Measurements from ENCODE around the gene PGM1. TPM values are rescaled to one million over a fixed set of nuclear protein-coding genes. Genes with fewer than 3 reads are reported as not detected.

Gene PGM1
- total RNA-seq, 2 experiments from 2014 or later: 32.8 to 34.5 TPM

GRCh38 chr1:63603810-63604209, 10.6 kb downstream of the PGM1 start:
- DNase-seq: no peak
- Mint-ChIP-seq H3K27ac (no peak overlapping the region), H3K9me3 (no peaks in the 10 kb centered on the region), H3K4me3 (no peak overlapping the region), H3K27me3 (no peaks in the 10 kb centered on the region), H3K36me3 (ENCODE audit: low read depth) (peaks cover 7% of the 10 kb centered on the region), H3K4me1 (no peaks in the 10 kb centered on the region)
- ChIA-PET POLR2A (no interaction called here), CTCF (no interaction called here)

- Mint-ChIP-seq H3K36me3 (ENCODE audit: low read depth) (peaks cover 7% of the 10 kb centered on the region), H3K4me3 (no peak overlapping the region), H3K4me1 (peaks cover 8% of the 10 kb centered on the region), H3K27ac (no peak overlapping the region), H3K27me3 (no peaks in the 10 kb centered on the region), H3K9me3 (no peaks in the 10 kb centered on the region)
- ChIA-PET CTCF (interaction anchor here (1.3 kb wide), 1 partner anchor 32 kb away, joined by 3 read pairs; no protein-coding TSS in a partner anchor), POLR2A (no interaction called here)
- no peak for DNase-seq
Measured at GRCh38 chr1:63607322-63607721, 14.1 kb downstream of the PGM1 start.

GRCh38 chr1:63611231-63611630, 18.0 kb downstream of the PGM1 start:
- no peaks in the 10 kb centered on the region for H3K27me3 Mint-ChIP-seq
- H3K36me3 Mint-ChIP-seq (ENCODE audit: low read depth): no peaks in the 10 kb centered on the region
- no peak overlapping the region for H3K4me3 Mint-ChIP-seq
- ChIA-PET CTCF (interaction anchor here (0.6 to 2.1 kb wide), 2 partner anchors 81 to 617 kb away, joined by 3 to 6 read pairs; no protein-coding TSS in a partner anchor), POLR2A (interaction anchor here (0.9 kb wide), 1 partner anchor 18 kb away, joined by 3 read pairs; the partner anchor contains the start of gene PGM1)
- H3K9me3 Mint-ChIP-seq: no peaks in the 10 kb centered on the region
- no peak overlapping the region for H3K27ac Mint-ChIP-seq
- DNase-seq: no peak
- peaks cover 8% of the 10 kb centered on the region for H3K4me1 Mint-ChIP-seq

- no peak overlapping the region for H3K4me3 Mint-ChIP-seq
- no peaks in the 10 kb centered on the region for H3K27me3 Mint-ChIP-seq
- DNase-seq: no peak
- ChIA-PET CTCF (interaction anchor here (0.7 to 2.1 kb wide), 2 partner anchors 13 to 80 kb away, joined by 4 to 6 read pairs; no protein-coding TSS in a partner anchor), POLR2A (no interaction called here)
- H3K36me3 Mint-ChIP-seq (ENCODE audit: low read depth): no peaks in the 10 kb centered on the region
- peaks cover 8% of the 10 kb centered on the region for H3K4me1 Mint-ChIP-seq
- H3K27ac Mint-ChIP-seq: no peak overlapping the region
- H3K9me3 Mint-ChIP-seq: no peaks in the 10 kb centered on the region
Measured at GRCh38 chr1:63612564-63612963, 19.4 kb downstream of the PGM1 start.

GRCh38 chr1:63612971-63613370, 19.8 kb downstream of the PGM1 start:
- H3K27ac Mint-ChIP-seq: no peak overlapping the region
- H3K27me3 Mint-ChIP-seq: no peaks in the 10 kb centered on the region
- peaks cover 8% of the 10 kb centered on the region for H3K4me1 Mint-ChIP-seq
- no peak overlapping the region for H3K4me3 Mint-ChIP-seq
- POLR2A ChIA-PET: no interaction called here
- H3K9me3 Mint-ChIP-seq: no peaks in the 10 kb centered on the region
- no peaks in the 10 kb centered on the region for H3K36me3 Mint-ChIP-seq (ENCODE audit: low read depth)
- no peak for DNase-seq
- CTCF ChIA-PET: interaction anchor here (0.7 to 1.5 kb wide), 3 partner anchors 13 to 525 kb away, joined by 3 to 7 read pairs (median 4); no protein-coding TSS in a partner anchor

GRCh38 chr1:63615768-63616420, 22.7 kb downstream of the PGM1 start:
- Mint-ChIP-seq H3K4me1 (no peaks in the 10 kb centered on the region), H3K4me3 (no peak overlapping the region), H3K27me3 (no peaks in the 10 kb centered on the region), H3K9me3 (no peaks in the 10 kb centered on the region), H3K27ac (no peak overlapping the region), H3K36me3 (ENCODE audit: low read depth) (no peaks in the 10 kb centered on the region)
- ChIA-PET CTCF (interaction anchor here (1.0 to 2.5 kb wide), 6 partner anchors 76 to 631 kb away, joined by 3 to 23 read pairs (median 7); no protein-coding TSS in a partner anchor), POLR2A (no interaction called here)
- peak; percentile 52 for DNase-seq

GRCh38 chr1:63617450-63617849, 24.2 kb downstream of the PGM1 start:
- ChIA-PET POLR2A (no interaction called here), CTCF (interaction anchor here (1.2 to 2.5 kb wide), 6 partner anchors 33 to 629 kb away, joined by 3 to 23 read pairs (median 7); no protein-coding TSS in a partner anchor)

GRCh38 chr1:63618011-63618410, 24.8 kb downstream of the PGM1 start:
- H3K9me3 Mint-ChIP-seq: no peaks in the 10 kb centered on the region
- POLR2A ChIA-PET: no interaction called here
- CTCF ChIA-PET: interaction anchor here (2.1 kb wide), 1 partner anchor 74 kb away, joined by 16 read pairs; no protein-coding TSS in a partner anchor
- no peak overlapping the region for H3K27ac Mint-ChIP-seq
- H3K4me3 Mint-ChIP-seq: no peak overlapping the region
- H3K4me1 Mint-ChIP-seq: no peaks in the 10 kb centered on the region
- no peak for DNase-seq
- peaks cover 4% of the 10 kb centered on the region for H3K36me3 Mint-ChIP-seq (ENCODE audit: low read depth)
- no peaks in the 10 kb centered on the region for H3K27me3 Mint-ChIP-seq

More at GRCh38 chr1:63617450-63617849, 24.2 kb downstream of the PGM1 start:
- no peaks in the 10 kb centered on the region for H3K27me3 Mint-ChIP-seq
- no peak for DNase-seq
- H3K36me3 Mint-ChIP-seq (ENCODE audit: low read depth): peaks cover under 1% of the 10 kb centered on the region
- H3K4me1 Mint-ChIP-seq: no peaks in the 10 kb centered on the region
- no peaks in the 10 kb centered on the region for H3K9me3 Mint-ChIP-seq
- no peak overlapping the region for H3K4me3 Mint-ChIP-seq
- no peak overlapping the region for H3K27ac Mint-ChIP-seq

- ChIA-PET CTCF (interaction anchor here (0.6 kb wide), 1 partner anchor 518 kb away, joined by 3 read pairs; no protein-coding TSS in a partner anchor), POLR2A (no interaction called here)
- no peaks in the 10 kb centered on the region for H3K9me3 Mint-ChIP-seq
- no peak overlapping the region for H3K4me3 Mint-ChIP-seq
- no peaks in the 10 kb centered on the region for H3K4me1 Mint-ChIP-seq
- no peaks in the 10 kb centered on the region for H3K27me3 Mint-ChIP-seq
- no peak for DNase-seq
- no peak overlapping the region for H3K27ac Mint-ChIP-seq
- H3K36me3 Mint-ChIP-seq (ENCODE audit: low read depth): peaks cover 4% of the 10 kb centered on the region
Measured at GRCh38 chr1:63619558-63619957, 26.3 kb downstream of the PGM1 start.

- no peaks in the 10 kb centered on the region for H3K9me3 Mint-ChIP-seq
- H3K27ac Mint-ChIP-seq: no peak overlapping the region
- H3K4me1 Mint-ChIP-seq: peaks cover 4% of the 10 kb centered on the region
- no peak overlapping the region for H3K4me3 Mint-ChIP-seq
- H3K36me3 Mint-ChIP-seq (ENCODE audit: low read depth): peaks cover 4% of the 10 kb centered on the region
- ChIA-PET CTCF (interaction anchor here (0.9 to 1.5 kb wide), 3 partner anchors 71 to 519 kb away, joined by 3 read pairs; no protein-coding TSS in a partner anchor), POLR2A (no interaction called here)
- no peak for DNase-seq
- H3K27me3 Mint-ChIP-seq: no peaks in the 10 kb centered on the region
Measured at GRCh38 chr1:63620671-63621070, 27.5 kb downstream of the PGM1 start.

GRCh38 chr1:63621075-63621474, 27.9 kb downstream of the PGM1 start:
- H3K4me1 Mint-ChIP-seq: peaks cover 7% of the 10 kb centered on the region
- H3K27ac Mint-ChIP-seq: no peak overlapping the region
- no peak for DNase-seq
- no peaks in the 10 kb centered on the region for H3K9me3 Mint-ChIP-seq
- ChIA-PET POLR2A (no interaction called here), CTCF (interaction anchor here (0.9 to 1.5 kb wide), 4 partner anchors 71 to 625 kb away, joined by 3 read pairs; no protein-coding TSS in a partner anchor)
- H3K4me3 Mint-ChIP-seq: no peak overlapping the region
- H3K27me3 Mint-ChIP-seq: no peaks in the 10 kb centered on the region
- peaks cover 4% of the 10 kb centered on the region for H3K36me3 Mint-ChIP-seq (ENCODE audit: low read depth)

- POLR2A ChIA-PET: no interaction called here
- no peaks in the 10 kb centered on the region for H3K27me3 Mint-ChIP-seq
- H3K4me1 Mint-ChIP-seq: peaks cover 9% of the 10 kb centered on the region
- no peak overlapping the region for H3K27ac Mint-ChIP-seq
- no peak for DNase-seq
- H3K9me3 Mint-ChIP-seq: no peaks in the 10 kb centered on the region
- H3K36me3 Mint-ChIP-seq (ENCODE audit: low read depth): peaks cover 4% of the 10 kb centered on the region
- H3K4me3 Mint-ChIP-seq: no peak overlapping the region
- CTCF ChIA-PET: interaction anchor here (0.9 to 1.5 kb wide), 5 partner anchors 29 to 625 kb away, joined by 3 read pairs; no protein-coding TSS in a partner anchor
Measured at GRCh38 chr1:63621698-63622097, 28.5 kb downstream of the PGM1 start.

- H3K27ac Mint-ChIP-seq: no peak overlapping the region
- H3K4me3 Mint-ChIP-seq: no peak overlapping the region
- ChIA-PET POLR2A (no interaction called here), CTCF (interaction anchor here (1.0 to 1.4 kb wide), 2 partner anchors 28 to 69 kb away, joined by 3 read pairs; no protein-coding TSS in a partner anchor)
- H3K36me3 Mint-ChIP-seq (ENCODE audit: low read depth): peaks cover 4% of the 10 kb centered on the region
- H3K4me1 Mint-ChIP-seq: peaks cover 13% of the 10 kb centered on the region
- H3K9me3 Mint-ChIP-seq: no peaks in the 10 kb centered on the region
- no peaks in the 10 kb centered on the region for H3K27me3 Mint-ChIP-seq
- DNase-seq: no peak
Measured at GRCh38 chr1:63622849-63623566, 29.8 kb downstream of the PGM1 start.

All from activated CD4-positive, alpha-beta memory T cell treated with anti-CD3 and anti-CD28 coated beads, Interleukin-2, amount 10 ng/mL, durations not matched to agents 7 days and 5 days (primary cell).